A204.1 (cell line): ENCODE data around the gene ENTREP3.

Source experiments
- FAIRE-seq: peaks from 2 replicates; lab custom pipeline; 2012; peaks lifted over from hg19 to GRCh38; lab: Jason Lieb, UNC

Gene ENTREP3

GRCh38 chr1:155198547-155198906 lies 56.8 kb downstream of the ENTREP3 start:
- FAIRE-seq: no peak

- FAIRE-seq: no peak
Observed at GRCh38 chr1:155197901-155198546, 57.3 kb downstream of the ENTREP3 start.
